Right lobe of liver (tissue), 4 donors: Measurements from ENCODE around the gene FYN.

Experiments used
- POLR2A ChIP-seq: fragments of 450-650 bp; IDR thresholded peaks from one replicate; pipeline ENCODE4 v1.6.1; 2017; ENCODE audit warnings: antibody characterized with exemption, mild to moderate bottlenecking
- TF ChIP-seq, protein P1 (sequence below), 4 donors: fragments of 200-600 bp in 3 of 4; fragments of 450-650 bp in 1 of 4; IDR thresholded peaks; one replicate each; pipeline versions ENCODE4 v1.5.1 to v1.8.0; 2016 to 2022; ENCODE audit warnings: antibody characterized with exemption in 4 of 4, mild to moderate bottlenecking in 2 of 4
- donor health status: DM: no; HTN: no; CAD: no.
- donor health status: DM: no; HTN: no; CAD: no.
- donor health status: DM: no; HTN: yes; CAD: no.

DNA sequence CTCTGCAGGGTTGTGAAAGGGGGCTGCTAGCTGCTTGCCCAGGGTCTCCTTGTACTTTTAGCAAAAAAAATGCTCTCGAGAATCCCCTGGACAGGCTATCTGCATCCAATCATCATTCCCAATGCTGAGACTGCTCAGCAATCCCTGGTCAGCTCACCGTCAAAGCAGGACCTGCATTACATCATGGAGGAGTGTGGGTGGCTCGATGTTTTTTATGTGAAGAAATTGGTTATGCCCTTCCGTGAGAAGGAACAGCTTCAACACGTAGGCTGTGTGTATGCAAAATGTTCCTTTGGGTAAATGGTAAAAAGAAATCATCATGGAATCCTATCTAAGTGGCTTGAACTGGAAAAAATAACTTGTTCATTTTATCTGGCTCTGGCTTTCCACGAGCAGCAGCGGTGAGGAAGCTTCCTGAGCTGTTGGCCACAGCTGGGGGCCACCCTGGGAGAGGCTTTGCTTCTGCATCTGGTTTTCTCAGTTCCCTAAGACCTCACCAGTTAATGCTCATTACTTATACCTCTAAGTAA is 111.4 kb downstream of the FYN start:
- TF ChIP-seq, protein P1, sequence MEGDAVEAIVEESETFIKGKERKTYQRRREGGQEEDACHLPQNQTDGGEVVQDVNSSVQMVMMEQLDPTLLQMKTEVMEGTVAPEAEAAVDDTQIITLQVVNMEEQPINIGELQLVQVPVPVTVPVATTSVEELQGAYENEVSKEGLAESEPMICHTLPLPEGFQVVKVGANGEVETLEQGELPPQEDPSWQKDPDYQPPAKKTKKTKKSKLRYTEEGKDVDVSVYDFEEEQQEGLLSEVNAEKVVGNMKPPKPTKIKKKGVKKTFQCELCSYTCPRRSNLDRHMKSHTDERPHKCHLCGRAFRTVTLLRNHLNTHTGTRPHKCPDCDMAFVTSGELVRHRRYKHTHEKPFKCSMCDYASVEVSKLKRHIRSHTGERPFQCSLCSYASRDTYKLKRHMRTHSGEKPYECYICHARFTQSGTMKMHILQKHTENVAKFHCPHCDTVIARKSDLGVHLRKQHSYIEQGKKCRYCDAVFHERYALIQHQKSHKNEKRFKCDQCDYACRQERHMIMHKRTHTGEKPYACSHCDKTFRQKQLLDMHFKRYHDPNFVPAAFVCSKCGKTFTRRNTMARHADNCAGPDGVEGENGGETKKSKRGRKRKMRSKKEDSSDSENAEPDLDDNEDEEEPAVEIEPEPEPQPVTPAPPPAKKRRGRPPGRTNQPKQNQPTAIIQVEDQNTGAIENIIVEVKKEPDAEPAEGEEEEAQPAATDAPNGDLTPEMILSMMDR (IDR thresholded peaks at IDR 0.05), result no peak
- no peak for TF ChIP-seq POLR2A
